Fibroblast of lung (primary cell): ENCODE measurements around the gene AFAP1L2. TPM values are rescaled to one million over a fixed set of nuclear protein-coding genes. Genes with fewer than 3 reads are reported as not detected.

Source experiments
- DNase-seq, 2 donors: peaks; one replicate each; pipeline versions ENCODE4 v3.0.0 to v3.0.0-alpha.2; 2010; ENCODE audit warnings: low read depth in 2 of 2
- H2AFZ ChIP-seq: 2 replicates; pipeline ENCODE4 v1.5.1; 2012; ENCODE audit warnings: low read length, control low read depth, inconsistent platforms
- H3K27ac ChIP-seq: 2 replicates; pipeline ENCODE4 v1.5.1; 2011; ENCODE audit warnings: low read length, control low read depth; ENCODE audit not compliant: insufficient read depth
- H3K27me3 ChIP-seq: 2 replicates; pipeline ENCODE4 v1.5.1; 2011; ENCODE audit warnings: mild to moderate bottlenecking, low read length; ENCODE audit not compliant: control insufficient read depth, insufficient read depth
- H3K36me3 ChIP-seq: 2 replicates; pipeline ENCODE4 v1.5.1; 2011; ENCODE audit warnings: low read length; ENCODE audit not compliant: control insufficient read depth, insufficient read depth
- H3K4me1 ChIP-seq: 2 replicates; pipeline ENCODE4 v1.5.1; 2011; ENCODE audit warnings: low read length; ENCODE audit not compliant: control insufficient read depth, insufficient read depth; ENCODE audit errors: extremely low read depth
- H3K4me2 ChIP-seq: 2 replicates; pipeline ENCODE4 v1.5.1; 2011; ENCODE audit warnings: low read length, control low read depth; ENCODE audit not compliant: insufficient read depth; ENCODE audit errors: extremely low read depth
- H3K4me3 ChIP-seq, 4 experiments: fragments of 200-600 bp in 1 of 4; sonication (generic) in 1 of 4; replicated peaks in 1 of 4; 2 replicates each; pipeline ENCODE4 v1.5.1; 2011 to 2016; ENCODE audit warnings: low read length in 4 of 4, low read depth in 3 of 4, mild to moderate bottlenecking in 3 of 4, control low read depth in 2 of 4, inconsistent platforms in 1 of 4, mixed read lengths in 1 of 4; ENCODE audit not compliant: insufficient read depth in 1 of 4; ENCODE audit errors: control extremely low read depth in 1 of 4
- H3K79me2 ChIP-seq: 2 replicates; pipeline ENCODE4 v1.5.1; 2012; ENCODE audit warnings: mild to moderate bottlenecking, low read length, inconsistent platforms; ENCODE audit not compliant: control insufficient read depth, insufficient read depth
- H3K9ac ChIP-seq: 2 replicates; pipeline ENCODE4 v1.5.1; 2011; ENCODE audit warnings: mild to moderate bottlenecking, low read length, control low read depth; ENCODE audit not compliant: insufficient read depth
- H3K9me3 ChIP-seq: 2 replicates; pipeline ENCODE4 v1.5.1; 2012; ENCODE audit warnings: low read depth, low read length; ENCODE audit not compliant: control insufficient read depth, insufficient read depth
- H4K20me1 ChIP-seq: 2 replicates; pipeline ENCODE4 v1.5.1; 2011; ENCODE audit warnings: low read length; ENCODE audit not compliant: control insufficient read depth, insufficient read depth; ENCODE audit errors: extremely low read depth
- CTCF ChIP-seq, 2 donors: IDR thresholded peaks in 1 of 2; conservative IDR thresholded peaks in 1 of 2; 1 replicate in 1 of 2; 2 replicates in 1 of 2; pipeline ENCODE4 v1.5.1; 2011 to 2012; ENCODE audit warnings: low read length in 2 of 2, control low read depth in 1 of 2, inconsistent platforms in 1 of 2, low read depth in 1 of 2, mild to moderate bottlenecking in 1 of 2
- EZH2 ChIP-seq: IDR thresholded peaks from 2 replicates; pipeline ENCODE4 v1.5.1; 2012; ENCODE audit warnings: low read length, control low read depth, mild to moderate bottlenecking; ENCODE audit errors: missing control alignments
- polyA plus RNA-seq, 2 donors: library from polyadenylated mRNA; depleted of rRNA in 1 of 2; stranded (reverse) in 1 of 2; unstranded in 1 of 2; fragments of >200 nt; gene quantifications; 2 replicates each; pipeline ENCODE4 v1.2.1, GENCODE V29; 2011 to 2012; ENCODE audit warnings: missing spikeins in 1 of 2
- total RNA-seq: library from RNA; depleted of rRNA; stranded (reverse); fragments of >200 nt; gene quantifications from 2 replicates; pipeline ENCODE4 v1.2.1, GENCODE V29; 2014

The AFAP1L2 gene
- total and polyA plus RNA-seq, 2 donors (not counting 1 experiment from before 2014, with no cell fraction given): 0.17 to 9.6 TPM

GRCh38 chr10:114278140-114278883 is 126.0 kb downstream of the AFAP1L2 start:
- no peak for TF ChIP-seq EZH2
- TF ChIP-seq CTCF (conservative IDR thresholded peaks at IDR 0.05 in 1 of 2, IDR thresholded peaks at IDR 0.05 in 1 of 2; ENCODE audit: low read depth in 1 of 2, low read length in 2 of 2): no peak
- Histone ChIP-seq H4K20me1 (no peaks in the 10 kb centered on the region), H2AFZ (no peak overlapping the region), H3K4me1 (no peaks in the 10 kb centered on the region), H3K4me3 (no peak overlapping the region), H3K9ac (no peak overlapping the region), H3K27ac (no peak overlapping the region), H3K27me3 (peaks cover 19% of the 10 kb centered on the region), H3K36me3 (no peaks in the 10 kb centered on the region), H3K4me2 (no peak overlapping the region), H3K9me3 (no peaks in the 10 kb centered on the region), H3K79me2 (no peaks in the 10 kb centered on the region)
- no peak for DNase-seq

- TF ChIP-seq EZH2: no peak
- TF ChIP-seq CTCF (conservative IDR thresholded peaks at IDR 0.05 in 1 of 2, IDR thresholded peaks at IDR 0.05 in 1 of 2; ENCODE audit: low read depth in 1 of 2, low read length in 2 of 2): no peak
- Histone ChIP-seq H3K27me3 (peaks cover 18% of the 10 kb centered on the region), H4K20me1 (no peaks in the 10 kb centered on the region), H3K4me1 (peaks cover 6% of the 10 kb centered on the region), H2AFZ (no peak overlapping the region), H3K9ac (no peak overlapping the region), H3K36me3 (no peaks in the 10 kb centered on the region), H3K27ac (no peak overlapping the region), H3K4me2 (no peak overlapping the region), H3K79me2 (no peaks in the 10 kb centered on the region), H3K4me3 (no peak overlapping the region), H3K9me3 (no peaks in the 10 kb centered on the region)
- DNase-seq: no peak
Measured at GRCh38 chr10:114276671-114277070, 127.6 kb downstream of the AFAP1L2 start.

- Histone ChIP-seq H3K4me3 (no peak overlapping the region), H3K4me1 (peaks cover 11% of the 10 kb centered on the region), H3K27ac (no peak overlapping the region), H3K9ac (no peak overlapping the region), H3K36me3 (no peaks in the 10 kb centered on the region), H2AFZ (no peak overlapping the region), H3K9me3 (no peaks in the 10 kb centered on the region), H3K27me3 (peaks cover 18% of the 10 kb centered on the region), H4K20me1 (no peaks in the 10 kb centered on the region), H3K79me2 (no peaks in the 10 kb centered on the region), H3K4me2 (no peak overlapping the region)
- TF ChIP-seq CTCF (conservative IDR thresholded peaks at IDR 0.05 in 1 of 2, IDR thresholded peaks at IDR 0.05 in 1 of 2; ENCODE audit: low read depth in 1 of 2, low read length in 2 of 2): no peak
- no peak for TF ChIP-seq EZH2
- no peak for DNase-seq
Measured at GRCh38 chr10:114276066-114276465, 128.2 kb downstream of the AFAP1L2 start.
